SU-DHL-6 (cell line): Measurements from ENCODE around the gene TRPM3.

ENCODE experiments used
- H2AFZ ChIP-seq: fragments of 200-600 bp; sonication (generic); 2 replicates; pipeline ENCODE4 v1.6.1; 2014; ENCODE audit warnings: low read depth, mild to moderate bottlenecking, moderate library complexity, mixed read lengths, antibody characterized with exemption, low read length; ENCODE audit not compliant: severe bottlenecking
- H3F3A ChIP-seq: fragments of 200-600 bp; shearing (Covaris generic); 2 replicates; pipeline ENCODE4 v1.6.0; 2016; ENCODE audit warnings: antibody characterized with exemption, mild to moderate bottlenecking; ENCODE audit not compliant: insufficient read depth
- H3K27ac ChIP-seq: fragments of 200-600 bp; sonication (generic); 2 replicates; pipeline ENCODE4 v1.5.1; 2016; ENCODE audit warnings: low read depth, mild to moderate bottlenecking, low read length, moderate library complexity, mixed read lengths
- H3K27me3 ChIP-seq: fragments of 200-600 bp; sonication (generic), shearing (Covaris generic); 2 replicates; pipeline ENCODE4 v1.6.0; 2014; ENCODE audit warnings: mild to moderate bottlenecking, low read length
- H3K36me3 ChIP-seq: fragments of 200-600 bp; sonication (generic); 2 replicates; pipeline ENCODE4 v1.6.1; 2014; ENCODE audit warnings: mild to moderate bottlenecking, low read length, mixed read lengths
- H3K4me2 ChIP-seq: fragments of 300-600, 200-600 bp; shearing (Covaris generic), sonication (generic); 2 replicates; pipeline ENCODE4 v1.6.0; 2014; ENCODE audit warnings: low read length, low read depth, mild to moderate bottlenecking; ENCODE audit not compliant: poor library complexity, severe bottlenecking
- H3K4me3 ChIP-seq: fragments of 200-600 bp; sonication (generic); 2 replicates; pipeline ENCODE4 v1.5.1; 2014; ENCODE audit warnings: antibody characterized with exemption, low read length, mild to moderate bottlenecking, mixed read lengths; ENCODE audit not compliant: insufficient read depth, poor library complexity, severe bottlenecking
- H3K79me2 ChIP-seq: fragments of 200-600 bp; sonication (generic); 2 replicates; pipeline ENCODE4 v1.6.1; 2014; ENCODE audit warnings: mild to moderate bottlenecking, low read length, moderate library complexity; ENCODE audit not compliant: insufficient read depth
- H3K9ac ChIP-seq: fragments of 200-600 bp; sonication (generic); 2 replicates; pipeline ENCODE4 v1.7.0; 2014; ENCODE audit warnings: mild to moderate bottlenecking, low read length
- H3K9me2 ChIP-seq: fragments of 200-600 bp; sonication (generic); replicated peaks from 2 replicates; pipeline ENCODE4 v1.6.1; 2014; ENCODE audit warnings: low read length; ENCODE audit not compliant: insufficient read depth
- H3K9me3 ChIP-seq: fragments of 200-600 bp; sonication (generic); 2 replicates; pipeline ENCODE4 v1.6.1; 2014; ENCODE audit warnings: low read length, mixed read lengths; ENCODE audit not compliant: insufficient read depth
- H4K20me1 ChIP-seq: fragments of 200-600 bp; sonication (generic); 2 replicates; pipeline ENCODE4 v1.6.1; 2014; ENCODE audit warnings: low read depth, mild to moderate bottlenecking, antibody characterized with exemption, low read length, moderate library complexity, mixed read lengths
- EZH2phosphoT487 ChIP-seq: fragments of 200-600 bp; sonication (generic), shearing (Covaris generic); conservative IDR thresholded peaks from 2 replicates; pipeline ENCODE4 v1.6.1; 2018; ENCODE audit warnings: mild to moderate bottlenecking, antibody characterized with exemption, low read length, moderate library complexity, mixed read lengths
- TF ChIP-seq, protein P1 (sequence below): fragments of 200-600 bp; sonication (generic); IDR thresholded peaks from one replicate; pipeline ENCODE4 v1.5.1; 2017; ENCODE audit warnings: antibody characterized with exemption, mild to moderate bottlenecking, low read length, moderate library complexity; ENCODE audit not compliant: insufficient read depth, poor library complexity, severe bottlenecking

The TRPM3 gene

DNA sequence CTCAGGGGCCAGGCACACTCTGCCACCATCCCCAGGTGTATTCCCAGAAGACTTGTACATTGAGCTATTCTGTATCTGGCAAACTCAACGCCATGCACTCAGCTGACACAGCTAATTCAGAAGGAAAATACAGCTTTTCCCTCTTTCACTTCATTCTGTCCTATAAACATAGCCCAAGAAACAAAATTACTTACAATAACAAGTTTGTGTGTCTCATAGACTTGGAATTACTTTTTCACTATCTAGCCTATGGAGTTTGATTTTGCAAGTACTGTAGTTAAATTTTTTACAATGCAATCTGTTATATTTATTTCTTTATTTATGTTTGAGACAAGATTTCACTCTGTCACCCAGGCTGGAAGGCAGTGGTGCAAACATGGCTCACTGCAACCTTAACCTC is 581.9 kb downstream of the TRPM3 start:
- Histone ChIP-seq H4K20me1 (no peaks in the 10 kb centered on the region), H3K27ac (no peak overlapping the region), H2AFZ (no peak overlapping the region), H3K9me3 (no peaks in the 10 kb centered on the region), H3F3A (no peaks in the 10 kb centered on the region), H3K27me3 (no peaks in the 10 kb centered on the region), H3K79me2 (no peaks in the 10 kb centered on the region), H3K9me2 (no peaks in the 10 kb centered on the region), H3K4me3 (no peak overlapping the region), H3K4me2 (no peak overlapping the region), H3K9ac (no peak overlapping the region), H3K36me3 (no peaks in the 10 kb centered on the region)
- no peak for TF ChIP-seq EZH2phosphoT487
- TF ChIP-seq, protein P1, sequence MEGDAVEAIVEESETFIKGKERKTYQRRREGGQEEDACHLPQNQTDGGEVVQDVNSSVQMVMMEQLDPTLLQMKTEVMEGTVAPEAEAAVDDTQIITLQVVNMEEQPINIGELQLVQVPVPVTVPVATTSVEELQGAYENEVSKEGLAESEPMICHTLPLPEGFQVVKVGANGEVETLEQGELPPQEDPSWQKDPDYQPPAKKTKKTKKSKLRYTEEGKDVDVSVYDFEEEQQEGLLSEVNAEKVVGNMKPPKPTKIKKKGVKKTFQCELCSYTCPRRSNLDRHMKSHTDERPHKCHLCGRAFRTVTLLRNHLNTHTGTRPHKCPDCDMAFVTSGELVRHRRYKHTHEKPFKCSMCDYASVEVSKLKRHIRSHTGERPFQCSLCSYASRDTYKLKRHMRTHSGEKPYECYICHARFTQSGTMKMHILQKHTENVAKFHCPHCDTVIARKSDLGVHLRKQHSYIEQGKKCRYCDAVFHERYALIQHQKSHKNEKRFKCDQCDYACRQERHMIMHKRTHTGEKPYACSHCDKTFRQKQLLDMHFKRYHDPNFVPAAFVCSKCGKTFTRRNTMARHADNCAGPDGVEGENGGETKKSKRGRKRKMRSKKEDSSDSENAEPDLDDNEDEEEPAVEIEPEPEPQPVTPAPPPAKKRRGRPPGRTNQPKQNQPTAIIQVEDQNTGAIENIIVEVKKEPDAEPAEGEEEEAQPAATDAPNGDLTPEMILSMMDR, result no peak

DNA sequence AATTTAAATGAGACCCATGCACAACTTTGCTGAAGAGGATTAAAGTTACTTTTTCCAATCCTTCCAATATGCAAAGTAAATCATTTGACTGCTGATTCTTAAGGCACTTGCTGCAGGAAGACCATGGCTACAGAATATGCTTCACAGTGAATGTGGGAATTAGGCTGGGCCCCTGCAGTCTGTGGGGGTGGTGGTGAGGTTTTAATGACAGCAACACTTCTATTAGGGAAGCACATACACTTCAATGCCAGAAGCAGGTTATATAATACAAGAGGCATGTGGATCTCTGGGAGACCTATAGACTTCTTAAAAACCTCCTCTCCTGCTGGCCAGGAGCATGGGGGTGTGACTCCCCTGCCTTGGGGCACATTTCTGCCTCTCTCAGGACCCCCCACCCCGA is 582.4 kb downstream of the TRPM3 start:
- H3K9me3 ChIP-seq, result no peaks in the 10 kb centered on the region
- H3K36me3 ChIP-seq, result no peaks in the 10 kb centered on the region
- H3K4me2 ChIP-seq, result no peak overlapping the region
- H3F3A ChIP-seq, result no peaks in the 10 kb centered on the region
- H3K79me2 ChIP-seq, result no peaks in the 10 kb centered on the region
- H3K4me3 ChIP-seq, result no peak overlapping the region
- TF ChIP-seq, protein P1, result no peak
- no peak for TF ChIP-seq EZH2phosphoT487
- H3K9ac ChIP-seq, result no peak overlapping the region
- no peak overlapping the region for H2AFZ ChIP-seq
- H4K20me1 ChIP-seq, result no peaks in the 10 kb centered on the region
- no peaks in the 10 kb centered on the region for H3K9me2 ChIP-seq
- H3K27me3 ChIP-seq, result no peaks in the 10 kb centered on the region
- no peak overlapping the region for H3K27ac ChIP-seq

DNA sequence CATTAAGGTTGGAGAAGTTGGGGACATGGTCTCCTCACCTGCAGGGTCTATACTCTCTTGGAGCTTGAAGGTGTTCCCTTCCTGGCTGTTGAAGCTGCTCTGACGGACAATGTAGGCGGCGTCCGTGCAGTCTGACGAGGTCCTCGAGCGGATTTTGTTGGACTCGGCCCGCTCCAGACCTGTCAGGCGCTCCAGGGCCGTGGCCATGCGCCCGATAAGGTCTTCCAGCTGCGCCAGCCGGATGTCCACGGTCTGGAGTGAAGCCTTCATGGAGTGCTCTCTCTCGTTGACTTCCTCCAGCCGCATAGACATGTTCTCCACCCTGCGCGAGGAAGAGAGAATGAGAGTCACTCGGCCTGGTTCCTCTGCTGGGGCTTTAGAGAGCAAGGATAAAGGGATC is 584.3 kb downstream of the TRPM3 start:
- Histone ChIP-seq H3K4me3 (no peak overlapping the region), H3K9ac (no peak overlapping the region), H4K20me1 (no peaks in the 10 kb centered on the region), H3K79me2 (no peaks in the 10 kb centered on the region), H3K27ac (no peak overlapping the region), H3K4me2 (no peak overlapping the region), H3K9me3 (no peaks in the 10 kb centered on the region), H3K36me3 (no peaks in the 10 kb centered on the region), H3K27me3 (no peaks in the 10 kb centered on the region), H3F3A (no peaks in the 10 kb centered on the region), H2AFZ (no peak overlapping the region), H3K9me2 (no peaks in the 10 kb centered on the region)
- TF ChIP-seq, protein P1, result no peak
- TF ChIP-seq EZH2phosphoT487, result no peak
